RWPE2 (cell line): Measurements from ENCODE around the gene MAP2K5.

Experiments used
- ATAC-seq: fragments of 200-7000 bp; cut with Tn5 transposase; 3 replicates; pipeline ENCODE4 v1.9.1; 2021; ENCODE audit warnings: low read depth
- DNase-seq: peaks from one replicate; pipeline ENCODE4 v3.0.0-alpha.2; 2020; ENCODE audit warnings: low spot score
- H3K27ac ChIP-seq: fragments of 450-650 bp; 2 replicates; pipeline ENCODE4 v1.5.1; 2017; ENCODE audit warnings: mild to moderate bottlenecking; ENCODE audit not compliant: poor library complexity, severe bottlenecking
- H3K27me3 ChIP-seq: fragments of 250-450 bp; sonication (Bioruptor Pico); 2 replicates; pipeline ENCODE4 v1.5.1; 2021; ENCODE audit warnings: mild to moderate bottlenecking, moderate library complexity; ENCODE audit not compliant: insufficient read depth, poor library complexity, severe bottlenecking
- H3K36me3 ChIP-seq: fragments of 250-450 bp; sonication (Bioruptor Pico); 2 replicates; pipeline ENCODE4 v1.5.1; 2020; ENCODE audit warnings: low read depth, mild to moderate bottlenecking, moderate library complexity
- H3K4me1 ChIP-seq: fragments of 250-450 bp; sonication (Bioruptor Pico); 2 replicates; pipeline ENCODE4 v1.5.1; 2021; ENCODE audit warnings: mild to moderate bottlenecking, moderate library complexity; ENCODE audit not compliant: insufficient read depth, poor library complexity, severe bottlenecking
- H3K4me3 ChIP-seq: fragments of 250-450 bp; sonication (Bioruptor Pico); 2 replicates; pipeline ENCODE4 v1.5.1; 2021; ENCODE audit warnings: mild to moderate bottlenecking, moderate library complexity; ENCODE audit not compliant: severe bottlenecking
- H3K9me3 ChIP-seq: fragments of 250-450 bp; sonication (Bioruptor Pico); 2 replicates; pipeline ENCODE4 v1.5.1; 2021; ENCODE audit warnings: mild to moderate bottlenecking, moderate library complexity; ENCODE audit not compliant: severe bottlenecking
- TF ChIP-seq, protein P1 (sequence below): fragments of 450-650 bp; IDR thresholded peaks from one replicate; pipeline ENCODE4 v1.5.1; 2017; ENCODE audit warnings: mild to moderate bottlenecking, moderate library complexity; ENCODE audit not compliant: poor library complexity, severe bottlenecking

MAP2K5 gene

GRCh38 chr15:67569668-67570067 is 27.2 kb downstream of the MAP2K5 start:
- Histone ChIP-seq H3K4me1 (no peaks in the 10 kb centered on the region), H3K27ac (no peak overlapping the region), H3K27me3 (no peaks in the 10 kb centered on the region), H3K9me3 (no peaks in the 10 kb centered on the region), H3K36me3 (0 out of 2 replicates have a peak, but pooled peaks cover 6% of the 10 kb centered on the region), H3K4me3 (no peak overlapping the region)
- no peak for ATAC-seq
- DNase-seq = no peak
- TF ChIP-seq, protein P1, sequence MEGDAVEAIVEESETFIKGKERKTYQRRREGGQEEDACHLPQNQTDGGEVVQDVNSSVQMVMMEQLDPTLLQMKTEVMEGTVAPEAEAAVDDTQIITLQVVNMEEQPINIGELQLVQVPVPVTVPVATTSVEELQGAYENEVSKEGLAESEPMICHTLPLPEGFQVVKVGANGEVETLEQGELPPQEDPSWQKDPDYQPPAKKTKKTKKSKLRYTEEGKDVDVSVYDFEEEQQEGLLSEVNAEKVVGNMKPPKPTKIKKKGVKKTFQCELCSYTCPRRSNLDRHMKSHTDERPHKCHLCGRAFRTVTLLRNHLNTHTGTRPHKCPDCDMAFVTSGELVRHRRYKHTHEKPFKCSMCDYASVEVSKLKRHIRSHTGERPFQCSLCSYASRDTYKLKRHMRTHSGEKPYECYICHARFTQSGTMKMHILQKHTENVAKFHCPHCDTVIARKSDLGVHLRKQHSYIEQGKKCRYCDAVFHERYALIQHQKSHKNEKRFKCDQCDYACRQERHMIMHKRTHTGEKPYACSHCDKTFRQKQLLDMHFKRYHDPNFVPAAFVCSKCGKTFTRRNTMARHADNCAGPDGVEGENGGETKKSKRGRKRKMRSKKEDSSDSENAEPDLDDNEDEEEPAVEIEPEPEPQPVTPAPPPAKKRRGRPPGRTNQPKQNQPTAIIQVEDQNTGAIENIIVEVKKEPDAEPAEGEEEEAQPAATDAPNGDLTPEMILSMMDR = no peak

DNA sequence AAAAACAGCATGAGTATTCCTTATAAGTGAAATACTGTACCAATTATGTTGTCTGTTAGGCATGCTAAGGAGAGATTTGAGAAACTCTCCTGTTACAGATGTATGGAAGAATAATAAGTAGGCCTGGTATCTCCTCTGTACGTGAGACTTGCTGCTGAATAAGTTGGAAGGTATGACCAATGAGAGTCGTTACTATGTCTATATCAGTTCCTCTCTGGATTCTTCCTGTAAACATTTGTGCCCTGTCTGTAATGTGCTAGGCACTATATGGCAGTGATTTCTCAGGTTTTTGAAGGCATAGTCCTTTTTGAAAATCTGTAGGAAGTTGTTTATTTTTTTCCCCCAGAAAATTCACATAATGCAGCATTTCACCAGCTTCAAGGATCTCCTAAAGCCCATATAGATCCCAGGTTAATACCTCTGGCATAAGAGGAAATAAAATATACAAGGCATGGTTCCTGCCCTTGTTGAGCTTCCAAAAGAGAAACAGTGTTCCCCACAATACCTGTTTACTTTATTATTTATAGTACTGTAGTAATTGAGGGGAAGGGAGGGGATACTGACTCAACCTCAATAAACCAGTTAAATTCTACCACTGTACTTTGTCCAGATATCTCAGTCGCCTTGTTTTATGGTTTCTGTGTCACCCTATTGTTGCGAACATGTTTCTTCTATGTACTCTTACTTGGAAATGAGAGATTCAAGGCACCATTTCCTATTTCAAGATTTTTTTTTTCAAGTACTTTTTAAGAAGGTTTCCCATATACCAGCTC is 28.6 kb downstream of the MAP2K5 start:
- Histone ChIP-seq H3K4me3 (no peak overlapping the region), H3K27me3 (no peaks in the 10 kb centered on the region), H3K9me3 (no peaks in the 10 kb centered on the region), H3K27ac (no peak overlapping the region), H3K4me1 (no peaks in the 10 kb centered on the region), H3K36me3 (0 out of 2 replicates have a peak, but pooled peaks cover 6% of the 10 kb centered on the region)
- ATAC-seq = no peak
- no peak for DNase-seq
- TF ChIP-seq, protein P1 = no peak

GRCh38 chr15:67571648-67572415 is 29.3 kb downstream of the MAP2K5 start:
- ATAC-seq (no peak; the same call in 2 of the 3 replicates), DNase-seq (no peak)
- H3K4me1 ChIP-seq = no peaks in the 10 kb centered on the region
- TF ChIP-seq, protein P1 = no peak
- H3K9me3 ChIP-seq = no peaks in the 10 kb centered on the region
- H3K27me3 ChIP-seq = no peaks in the 10 kb centered on the region
- H3K27ac ChIP-seq = no peak overlapping the region
- no peak overlapping the region for H3K4me3 ChIP-seq
- 0 out of 2 replicates have a peak, but pooled peaks cover 6% of the 10 kb centered on the region for H3K36me3 ChIP-seq

GRCh38 chr15:67573194-67573593 is 30.7 kb downstream of the MAP2K5 start:
- DNase-seq = no peak
- no peak overlapping the region for H3K27ac ChIP-seq
- H3K27me3 ChIP-seq = no peaks in the 10 kb centered on the region
- H3K36me3 ChIP-seq = 0 out of 2 replicates have a peak, but pooled peaks cover 6% of the 10 kb centered on the region
- no peaks in the 10 kb centered on the region for H3K4me1 ChIP-seq
- H3K9me3 ChIP-seq = no peaks in the 10 kb centered on the region
- TF ChIP-seq, protein P1 = no peak
- ATAC-seq = no peak
- no peak overlapping the region for H3K4me3 ChIP-seq
